Kidney (tissue), 14 donors: ENCODE data around the gene NFIA. TPM values are rescaled to one million over a fixed set of nuclear protein-coding genes. Genes with fewer than 3 reads are reported as not detected.

Experiments
- DNase-seq, 5 donors: peaks; one replicate each; pipeline ENCODE4 v3.0.0-alpha.2; 2013 to 2020
- FAIRE-seq: peaks from 2 replicates; lab custom pipeline; 2012; peaks lifted over from hg19 to GRCh38; lab: Jason Lieb, UNC
- H3K27ac ChIP-seq, 2 donors: one replicate each; pipeline ENCODE4 v1.7.0; 2013; ENCODE audit warnings: low read depth in 2 of 2, low read length in 2 of 2, inconsistent platforms in 1 of 2
- H3K27me3 ChIP-seq: one replicate; pipeline ENCODE4 v1.7.1; 2013; ENCODE audit warnings: low read length, inconsistent platforms; ENCODE audit not compliant: control insufficient read depth, insufficient read depth
- H3K36me3 ChIP-seq, 3 donors: one replicate each; pipeline versions ENCODE4 v1.7.0 to v1.7.1; 2013; ENCODE audit warnings: low read length in 3 of 3, control low read depth in 1 of 3, inconsistent platforms in 1 of 3; ENCODE audit not compliant: insufficient read depth in 3 of 3, control insufficient read depth in 2 of 3
- H3K4me1 ChIP-seq, 3 donors: one replicate each; pipeline versions ENCODE4 v1.7.0 to v1.7.1; 2013; ENCODE audit warnings: low read length in 3 of 3, inconsistent platforms in 1 of 3, low read depth in 1 of 3; ENCODE audit not compliant: control insufficient read depth in 2 of 3, insufficient read depth in 2 of 3
- H3K4me3 ChIP-seq, 3 donors: one replicate each; pipeline versions ENCODE4 v1.7.0 to v1.8.1; 2013; ENCODE audit warnings: low read length in 3 of 3, control low read depth in 1 of 3, inconsistent platforms in 1 of 3
- H3K9ac ChIP-seq, 3 donors: one replicate each; pipeline versions ENCODE4 v1.7.0 to v1.7.1; 2013; ENCODE audit warnings: low read length in 3 of 3, control low read depth in 1 of 3, inconsistent platforms in 1 of 3
- H3K9me3 ChIP-seq, 3 donors: one replicate each; pipeline versions ENCODE4 v1.7.0 to v1.7.1; 2013; ENCODE audit warnings: low read length in 3 of 3, control low read depth in 1 of 3, inconsistent platforms in 1 of 3; ENCODE audit not compliant: control insufficient read depth in 2 of 3, insufficient read depth in 1 of 3
- CTCF ChIP-seq: IDR thresholded peaks from 3 replicates; pipeline ENCODE4 v1.5.1; 2012; ENCODE audit warnings: mild to moderate bottlenecking, moderate library complexity, borderline replicate concordance; ENCODE audit not compliant: insufficient read depth; ENCODE audit errors: extremely low read depth
- intact Hi-C: fragments of 100-400 bp; cut with DNase I; formaldehyde crosslinking; loops from one replicate; pipeline ENCODE4 v1.11.1; 2022
- polyA plus RNA-seq: library from polyadenylated mRNA; stranded (reverse); fragments of 350-450 nt; fragmentation: Illumina TruSeq; extraction: RNeasy Lipid Tissue Mini Kit (QIAGEN cat#74804); gene quantifications from one replicate; pipeline ENCODE4 v1.2.3, GENCODE V29; 2014; ENCODE audit warnings: low read depth, low replicate concordance; ENCODE audit not compliant: insufficient read depth
- total RNA-seq: library from RNA; stranded (reverse); fragmentation: NEBNext Ultra II Directional; extraction: Animal tissue kit (Norgen Biotek cat#: 25700); gene quantifications from one replicate; pipeline ENCODE4 v1.2.1, GENCODE V29; 2021
- donor health status: control.
- donor health status: control.
- donor health status: control.
- donor health status: control.
- donor health status: control.
- donor health status: DM: yes; HTN: yes; CAD: no.
- donor health status: Normal renal cell carcinoma (clear cell type).

NFIA gene
- total and polyA plus RNA-seq, 2 donors from 2014 or later: 4.8 to 87.5 TPM

- no peak overlapping the region for H3K27ac ChIP-seq
- intact Hi-C loops: no loop called here
- no peak for TF ChIP-seq CTCF
- no peak overlapping the region for H3K4me3 ChIP-seq
- no peaks in the 10 kb centered on the region for H3K27me3 ChIP-seq
- no peak overlapping the region for H3K9ac ChIP-seq
- no peaks in the 10 kb centered on the region for H3K36me3 ChIP-seq
- FAIRE-seq (no peak), DNase-seq (no peak)
- no peaks in the 10 kb centered on the region for H3K9me3 ChIP-seq
- peaks cover 0 to 36% (median 15%) of the 10 kb centered on the region in 3 donors for H3K4me1 ChIP-seq
Observed at GRCh38 chr1:61186753-61187152, 104.4 kb downstream of the NFIA start.

GRCh38 chr1:61187352-61188086 lies 105.2 kb downstream of the NFIA start:
- Histone ChIP-seq H3K4me3 (no peak overlapping the region), H3K27me3 (no peaks in the 10 kb centered on the region), H3K27ac (no peak overlapping the region), H3K9me3 (no peaks in the 10 kb centered on the region), H3K9ac (no peak overlapping the region), H3K36me3 (no peaks in the 10 kb centered on the region), H3K4me1 (peaks cover 0 to 36% (median 15%) of the 10 kb centered on the region in 3 donors)
- DNase-seq: no peak
- FAIRE-seq: no peak
- TF ChIP-seq CTCF: no peak
- intact Hi-C loops: no loop called here

GRCh38 chr1:61190153-61190552 lies 107.8 kb downstream of the NFIA start:
- no peak for DNase-seq
- H3K27ac ChIP-seq: no peak overlapping the region
- no peak for FAIRE-seq
- H3K4me1 ChIP-seq: peaks cover 0 to 20% (median 6%) of the 10 kb centered on the region in 3 donors
- H3K9me3 ChIP-seq: no peaks in the 10 kb centered on the region
- H3K36me3 ChIP-seq: no peaks in the 10 kb centered on the region
- H3K4me3 ChIP-seq: no peak overlapping the region
- no peak for TF ChIP-seq CTCF
- intact Hi-C loops: no loop called here
- no peak overlapping the region for H3K9ac ChIP-seq
- no peaks in the 10 kb centered on the region for H3K27me3 ChIP-seq
